ENCODE measurements around the gene NDUFS1. TPM values are rescaled to one million over a fixed set of nuclear protein-coding genes. Genes with fewer than 3 reads are reported as not detected.

Gene NDUFS1
- total and polyA plus RNA-seq, 10 of the 15 experiments (the other 5 are each of a cell fraction or from before 2014, with no cell fraction given), result 62.6 to 108 (median 90.4) TPM

DNA sequence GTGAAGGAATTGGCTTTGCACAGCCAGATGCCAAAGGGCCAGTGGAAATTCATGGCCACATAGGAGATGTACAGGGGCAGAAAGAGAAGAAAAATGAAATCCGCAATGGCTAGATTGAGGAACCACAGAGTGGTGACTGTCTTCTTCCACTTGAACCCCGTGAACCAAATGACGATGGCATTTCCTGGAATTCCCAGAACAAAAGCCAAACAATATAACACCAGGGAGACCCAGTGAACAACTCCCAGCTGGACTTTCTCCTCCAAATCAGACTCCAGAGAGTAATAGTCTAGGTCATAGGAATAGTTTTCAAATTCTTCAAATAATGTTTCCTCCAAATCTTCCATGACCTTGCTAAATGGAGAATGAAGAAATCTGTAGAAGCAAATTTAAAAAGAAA, 17.7 kb upstream of the NDUFS1 start:
- ChIA-PET RAD21 (ENCODE audit: unreplicated experiment) (no interaction called here), POLR2A (no interaction called here), SMC1A (ENCODE audit: uncharacterized antibody, unreplicated experiment) (interaction anchor here (0.9 kb wide), 1 partner anchor 228 kb away, joined by 3 read pairs; no protein-coding TSS in a partner anchor), CTCF (interaction anchor here (0.9 kb wide), 1 partner anchor 15 kb away, joined by 3 read pairs; no protein-coding TSS in a partner anchor)
- no peaks in the 10 kb centered on the region for H4K20me1 ChIP-seq (ENCODE audit: control insufficient read depth, insufficient read depth)
- no peak overlapping the region for H3K4me3 ChIP-seq
- no peak for FAIRE-seq
- no peak for ATAC-seq
- H3K9ac ChIP-seq (ENCODE audit: control insufficient read depth, insufficient read depth, low read length), result no peak overlapping the region
- WGBS (ENCODE audit: insufficient coverage, insufficient replicate concordance, low lambda C conversion rate, missing lambda C conversion rate), result 25% methylated on average over 3 of the region's 3 CpGs
- H3K4me1 ChIP-seq (ENCODE audit: control insufficient read depth, insufficient read depth, low read length), result no peaks in the 10 kb centered on the region
- no peak overlapping the region for H2AFZ ChIP-seq (ENCODE audit: control insufficient read depth, low read depth, low read length)
- intact Hi-C loops (cut with micrococcal nuclease; ENCODE audit: unreplicated experiment), result no loop called here
- no peaks in the 10 kb centered on the region for H3K79me2 ChIP-seq (ENCODE audit: control insufficient read depth, insufficient read depth, low read length)
- BruUV-seq (replicated peaks), result no TSS peak
- H3K27ac ChIP-seq (ENCODE audit: control insufficient read depth, insufficient read depth), result no peak overlapping the region
- DNase-seq (ENCODE audit: low read depth, low spot score), result no peak
- in situ Hi-C loops (cut with MboI), result no loop called here
- no peak for TF ChIP-seq MTA3 (IDR thresholded peaks at IDR 0.05; ENCODE audit: borderline replicate concordance, low read length)
- no peak for TF ChIP-seq CBFB (IDR thresholded peaks at IDR 0.05; ENCODE audit: low read depth)
- TF ChIP-seq, protein P1, sequence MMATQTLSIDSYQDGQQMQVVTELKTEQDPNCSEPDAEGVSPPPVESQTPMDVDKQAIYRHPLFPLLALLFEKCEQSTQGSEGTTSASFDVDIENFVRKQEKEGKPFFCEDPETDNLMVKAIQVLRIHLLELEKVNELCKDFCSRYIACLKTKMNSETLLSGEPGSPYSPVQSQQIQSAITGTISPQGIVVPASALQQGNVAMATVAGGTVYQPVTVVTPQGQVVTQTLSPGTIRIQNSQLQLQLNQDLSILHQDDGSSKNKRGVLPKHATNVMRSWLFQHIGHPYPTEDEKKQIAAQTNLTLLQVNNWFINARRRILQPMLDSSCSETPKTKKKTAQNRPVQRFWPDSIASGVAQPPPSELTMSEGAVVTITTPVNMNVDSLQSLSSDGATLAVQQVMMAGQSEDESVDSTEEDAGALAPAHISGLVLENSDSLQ (IDR thresholded peaks at IDR 0.05), result no peak
- TF ChIP-seq TAF1 (IDR thresholded peaks at IDR 0.05; ENCODE audit: borderline replicate concordance, low read depth, low read length), result no peak
- no peaks in the 10 kb centered on the region for H3K36me3 ChIP-seq (ENCODE audit: control insufficient read depth in 2 of 2, insufficient read depth in 2 of 2, low read length in 1 of 2)
- H3K27me3 ChIP-seq (replicated peaks in 1 of 2; ENCODE audit: control insufficient read depth in 2 of 2, insufficient read depth in 2 of 2, low read length in 1 of 2), result no peaks in the 10 kb centered on the region
- no peaks in the 10 kb centered on the region for H3K9me3 ChIP-seq (replicated peaks; ENCODE audit: control insufficient read depth, insufficient read depth, low read length)
- no peak overlapping the region for H3K4me2 ChIP-seq (ENCODE audit: control insufficient read depth, insufficient read depth)

DNA sequence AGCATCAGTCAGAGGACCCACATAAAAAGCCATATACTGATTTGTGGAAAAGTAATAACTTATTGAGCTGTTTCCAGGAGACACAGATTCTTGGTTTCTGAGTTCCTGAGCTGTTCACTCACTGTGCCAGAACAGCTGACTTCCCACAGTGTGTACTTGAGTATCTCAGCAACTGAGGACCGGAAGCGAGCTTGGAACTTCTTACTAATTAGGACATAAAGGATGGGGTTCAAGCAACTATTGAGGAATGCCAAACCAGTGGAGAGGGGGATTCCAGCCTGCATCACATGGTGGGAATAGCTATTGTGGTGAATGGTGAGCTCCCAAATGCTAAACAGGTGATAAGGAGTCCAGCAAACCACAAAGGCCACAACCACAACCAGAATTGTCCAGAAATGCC, 16.9 kb upstream of the NDUFS1 start:
- H3K36me3 ChIP-seq (ENCODE audit: control insufficient read depth in 2 of 2, insufficient read depth in 2 of 2, low read length in 1 of 2), result no peaks in the 10 kb centered on the region
- 42% methylated on average over 2 of the region's 2 CpGs for WGBS (ENCODE audit: insufficient coverage, insufficient replicate concordance, low lambda C conversion rate, missing lambda C conversion rate)
- no peaks in the 10 kb centered on the region for H3K9me3 ChIP-seq (replicated peaks; ENCODE audit: control insufficient read depth, insufficient read depth, low read length)
- no peaks in the 10 kb centered on the region for H3K4me1 ChIP-seq (ENCODE audit: control insufficient read depth, insufficient read depth, low read length)
- no peak for DNase-seq (ENCODE audit: low read depth, low spot score)
- H2AFZ ChIP-seq (ENCODE audit: control insufficient read depth, low read depth, low read length), result no peak overlapping the region
- no peaks in the 10 kb centered on the region for H3K79me2 ChIP-seq (ENCODE audit: control insufficient read depth, insufficient read depth, low read length)
- SMC1A ChIA-PET (ENCODE audit: uncharacterized antibody, unreplicated experiment), result no interaction called here
- TF ChIP-seq, protein P2, sequence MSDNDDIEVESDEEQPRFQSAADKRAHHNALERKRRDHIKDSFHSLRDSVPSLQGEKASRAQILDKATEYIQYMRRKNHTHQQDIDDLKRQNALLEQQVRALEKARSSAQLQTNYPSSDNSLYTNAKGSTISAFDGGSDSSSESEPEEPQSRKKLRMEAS (IDR thresholded peaks at IDR 0.05; ENCODE audit: low read depth, low read length), result no peak
- TF ChIP-seq, protein P3, sequence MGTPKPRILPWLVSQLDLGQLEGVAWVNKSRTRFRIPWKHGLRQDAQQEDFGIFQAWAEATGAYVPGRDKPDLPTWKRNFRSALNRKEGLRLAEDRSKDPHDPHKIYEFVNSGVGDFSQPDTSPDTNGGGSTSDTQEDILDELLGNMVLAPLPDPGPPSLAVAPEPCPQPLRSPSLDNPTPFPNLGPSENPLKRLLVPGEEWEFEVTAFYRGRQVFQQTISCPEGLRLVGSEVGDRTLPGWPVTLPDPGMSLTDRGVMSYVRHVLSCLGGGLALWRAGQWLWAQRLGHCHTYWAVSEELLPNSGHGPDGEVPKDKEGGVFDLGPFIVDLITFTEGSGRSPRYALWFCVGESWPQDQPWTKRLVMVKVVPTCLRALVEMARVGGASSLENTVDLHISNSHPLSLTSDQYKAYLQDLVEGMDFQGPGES (IDR thresholded peaks at IDR 0.05), result no peak
- TF ChIP-seq, protein P4, sequence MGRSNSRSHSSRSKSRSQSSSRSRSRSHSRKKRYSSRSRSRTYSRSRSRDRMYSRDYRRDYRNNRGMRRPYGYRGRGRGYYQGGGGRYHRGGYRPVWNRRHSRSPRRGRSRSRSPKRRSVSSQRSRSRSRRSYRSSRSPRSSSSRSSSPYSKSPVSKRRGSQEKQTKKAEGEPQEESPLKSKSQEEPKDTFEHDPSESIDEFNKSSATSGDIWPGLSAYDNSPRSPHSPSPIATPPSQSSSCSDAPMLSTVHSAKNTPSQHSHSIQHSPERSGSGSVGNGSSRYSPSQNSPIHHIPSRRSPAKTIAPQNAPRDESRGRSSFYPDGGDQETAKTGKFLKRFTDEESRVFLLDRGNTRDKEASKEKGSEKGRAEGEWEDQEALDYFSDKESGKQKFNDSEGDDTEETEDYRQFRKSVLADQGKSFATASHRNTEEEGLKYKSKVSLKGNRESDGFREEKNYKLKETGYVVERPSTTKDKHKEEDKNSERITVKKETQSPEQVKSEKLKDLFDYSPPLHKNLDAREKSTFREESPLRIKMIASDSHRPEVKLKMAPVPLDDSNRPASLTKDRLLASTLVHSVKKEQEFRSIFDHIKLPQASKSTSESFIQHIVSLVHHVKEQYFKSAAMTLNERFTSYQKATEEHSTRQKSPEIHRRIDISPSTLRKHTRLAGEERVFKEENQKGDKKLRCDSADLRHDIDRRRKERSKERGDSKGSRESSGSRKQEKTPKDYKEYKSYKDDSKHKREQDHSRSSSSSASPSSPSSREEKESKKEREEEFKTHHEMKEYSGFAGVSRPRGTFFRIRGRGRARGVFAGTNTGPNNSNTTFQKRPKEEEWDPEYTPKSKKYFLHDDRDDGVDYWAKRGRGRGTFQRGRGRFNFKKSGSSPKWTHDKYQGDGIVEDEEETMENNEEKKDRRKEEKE (IDR thresholded peaks at IDR 0.05), result no peak
- no peak for TF ChIP-seq NRF1 (conservative IDR thresholded peaks at IDR 0.05; ENCODE audit: low read depth, low read length)
- BruUV-seq (replicated peaks), result no TSS peak
- no peak overlapping the region for H3K9ac ChIP-seq (ENCODE audit: control insufficient read depth, insufficient read depth, low read length)
- no peaks in the 10 kb centered on the region for H3K27me3 ChIP-seq (replicated peaks in 1 of 2; ENCODE audit: control insufficient read depth in 2 of 2, insufficient read depth in 2 of 2, low read length in 1 of 2)
- CTCF ChIA-PET, result interaction anchor here (0.9 kb wide), 1 partner anchor 15 kb away, joined by 3 read pairs; no protein-coding TSS in a partner anchor
- H4K20me1 ChIP-seq (ENCODE audit: control insufficient read depth, insufficient read depth), result no peaks in the 10 kb centered on the region
- intact Hi-C loops (cut with micrococcal nuclease; ENCODE audit: unreplicated experiment) (no loop called here), in situ Hi-C loops (cut with MboI) (no loop called here)
- no peak for FAIRE-seq
- POLR2A ChIA-PET, result no interaction called here
- no peak overlapping the region for H3K4me3 ChIP-seq
- H3K27ac ChIP-seq (ENCODE audit: control insufficient read depth, insufficient read depth), result no peak overlapping the region
- no peak for ATAC-seq
- no peak overlapping the region for H3K4me2 ChIP-seq (ENCODE audit: control insufficient read depth, insufficient read depth)
- RAD21 ChIA-PET (ENCODE audit: unreplicated experiment), result no interaction called here

Measured in GM12878 (cell line).